ENCODE data around the gene INPP5A.

DNA sequence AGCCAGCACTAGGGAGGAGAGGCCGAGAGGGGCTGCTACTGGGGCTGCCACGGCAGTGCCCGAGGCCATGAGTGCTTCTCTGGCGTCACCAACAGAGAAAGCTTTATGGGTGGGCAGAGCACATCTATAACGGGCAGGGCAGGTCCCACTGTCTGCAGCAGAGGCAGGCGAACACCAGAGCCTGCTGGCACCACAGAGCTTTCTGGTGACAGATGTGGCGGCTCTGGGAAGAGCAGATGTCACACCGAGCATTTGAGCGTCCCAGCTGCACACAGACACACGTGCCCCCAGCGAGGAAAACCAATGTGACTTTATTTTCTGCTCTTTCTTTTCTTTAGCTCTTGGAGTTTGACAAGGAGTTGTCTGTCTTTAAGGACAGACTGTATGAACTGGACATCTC lies 227.8 kb downstream of the INPP5A start:
- TF ChIP-seq, protein P1, sequence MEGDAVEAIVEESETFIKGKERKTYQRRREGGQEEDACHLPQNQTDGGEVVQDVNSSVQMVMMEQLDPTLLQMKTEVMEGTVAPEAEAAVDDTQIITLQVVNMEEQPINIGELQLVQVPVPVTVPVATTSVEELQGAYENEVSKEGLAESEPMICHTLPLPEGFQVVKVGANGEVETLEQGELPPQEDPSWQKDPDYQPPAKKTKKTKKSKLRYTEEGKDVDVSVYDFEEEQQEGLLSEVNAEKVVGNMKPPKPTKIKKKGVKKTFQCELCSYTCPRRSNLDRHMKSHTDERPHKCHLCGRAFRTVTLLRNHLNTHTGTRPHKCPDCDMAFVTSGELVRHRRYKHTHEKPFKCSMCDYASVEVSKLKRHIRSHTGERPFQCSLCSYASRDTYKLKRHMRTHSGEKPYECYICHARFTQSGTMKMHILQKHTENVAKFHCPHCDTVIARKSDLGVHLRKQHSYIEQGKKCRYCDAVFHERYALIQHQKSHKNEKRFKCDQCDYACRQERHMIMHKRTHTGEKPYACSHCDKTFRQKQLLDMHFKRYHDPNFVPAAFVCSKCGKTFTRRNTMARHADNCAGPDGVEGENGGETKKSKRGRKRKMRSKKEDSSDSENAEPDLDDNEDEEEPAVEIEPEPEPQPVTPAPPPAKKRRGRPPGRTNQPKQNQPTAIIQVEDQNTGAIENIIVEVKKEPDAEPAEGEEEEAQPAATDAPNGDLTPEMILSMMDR (IDR thresholded peaks at IDR 0.05; ENCODE audit: insufficient read depth, low read length): no peak
- TF ChIP-seq GABPA (IDR thresholded peaks at IDR 0.05; ENCODE audit: low read depth): no peak
- TF ChIP-seq, protein P2, sequence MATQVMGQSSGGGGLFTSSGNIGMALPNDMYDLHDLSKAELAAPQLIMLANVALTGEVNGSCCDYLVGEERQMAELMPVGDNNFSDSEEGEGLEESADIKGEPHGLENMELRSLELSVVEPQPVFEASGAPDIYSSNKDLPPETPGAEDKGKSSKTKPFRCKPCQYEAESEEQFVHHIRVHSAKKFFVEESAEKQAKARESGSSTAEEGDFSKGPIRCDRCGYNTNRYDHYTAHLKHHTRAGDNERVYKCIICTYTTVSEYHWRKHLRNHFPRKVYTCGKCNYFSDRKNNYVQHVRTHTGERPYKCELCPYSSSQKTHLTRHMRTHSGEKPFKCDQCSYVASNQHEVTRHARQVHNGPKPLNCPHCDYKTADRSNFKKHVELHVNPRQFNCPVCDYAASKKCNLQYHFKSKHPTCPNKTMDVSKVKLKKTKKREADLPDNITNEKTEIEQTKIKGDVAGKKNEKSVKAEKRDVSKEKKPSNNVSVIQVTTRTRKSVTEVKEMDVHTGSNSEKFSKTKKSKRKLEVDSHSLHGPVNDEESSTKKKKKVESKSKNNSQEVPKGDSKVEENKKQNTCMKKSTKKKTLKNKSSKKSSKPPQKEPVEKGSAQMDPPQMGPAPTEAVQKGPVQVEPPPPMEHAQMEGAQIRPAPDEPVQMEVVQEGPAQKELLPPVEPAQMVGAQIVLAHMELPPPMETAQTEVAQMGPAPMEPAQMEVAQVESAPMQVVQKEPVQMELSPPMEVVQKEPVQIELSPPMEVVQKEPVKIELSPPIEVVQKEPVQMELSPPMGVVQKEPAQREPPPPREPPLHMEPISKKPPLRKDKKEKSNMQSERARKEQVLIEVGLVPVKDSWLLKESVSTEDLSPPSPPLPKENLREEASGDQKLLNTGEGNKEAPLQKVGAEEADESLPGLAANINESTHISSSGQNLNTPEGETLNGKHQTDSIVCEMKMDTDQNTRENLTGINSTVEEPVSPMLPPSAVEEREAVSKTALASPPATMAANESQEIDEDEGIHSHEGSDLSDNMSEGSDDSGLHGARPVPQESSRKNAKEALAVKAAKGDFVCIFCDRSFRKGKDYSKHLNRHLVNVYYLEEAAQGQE (IDR thresholded peaks at IDR 0.05; ENCODE audit: insufficient replicate concordance, low read depth): no peak
- TF ChIP-seq SPI1 (IDR thresholded peaks at IDR 0.05; ENCODE audit: borderline replicate concordance, low read depth): no peak
- TF ChIP-seq POLR2AphosphoS5 (IDR thresholded peaks at IDR 0.05; ENCODE audit: low read depth): no peak
